ENCODE results near the gene C6orf15.

DNA sequence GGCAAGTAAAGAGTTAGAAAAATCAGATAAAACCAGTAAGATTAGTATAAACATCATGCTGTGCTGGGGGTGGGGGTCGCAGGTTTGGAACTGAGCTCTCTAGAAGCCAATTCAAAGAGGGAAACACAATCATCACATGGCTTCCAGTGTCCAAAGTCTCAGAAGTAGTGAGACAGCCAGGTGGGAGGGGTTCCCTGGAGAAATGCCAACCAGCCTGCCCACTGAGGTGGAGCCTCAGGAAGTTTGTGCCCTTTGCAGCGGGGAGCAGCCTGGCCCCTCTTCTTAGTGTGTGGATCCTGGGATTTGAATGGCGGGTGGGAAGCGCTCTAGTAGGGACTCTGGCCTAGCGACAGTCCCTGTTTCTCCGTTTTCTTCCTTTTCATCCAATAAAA, 21.4 kb downstream of the C6orf15 start:
- TF ChIP-seq, protein P1, sequence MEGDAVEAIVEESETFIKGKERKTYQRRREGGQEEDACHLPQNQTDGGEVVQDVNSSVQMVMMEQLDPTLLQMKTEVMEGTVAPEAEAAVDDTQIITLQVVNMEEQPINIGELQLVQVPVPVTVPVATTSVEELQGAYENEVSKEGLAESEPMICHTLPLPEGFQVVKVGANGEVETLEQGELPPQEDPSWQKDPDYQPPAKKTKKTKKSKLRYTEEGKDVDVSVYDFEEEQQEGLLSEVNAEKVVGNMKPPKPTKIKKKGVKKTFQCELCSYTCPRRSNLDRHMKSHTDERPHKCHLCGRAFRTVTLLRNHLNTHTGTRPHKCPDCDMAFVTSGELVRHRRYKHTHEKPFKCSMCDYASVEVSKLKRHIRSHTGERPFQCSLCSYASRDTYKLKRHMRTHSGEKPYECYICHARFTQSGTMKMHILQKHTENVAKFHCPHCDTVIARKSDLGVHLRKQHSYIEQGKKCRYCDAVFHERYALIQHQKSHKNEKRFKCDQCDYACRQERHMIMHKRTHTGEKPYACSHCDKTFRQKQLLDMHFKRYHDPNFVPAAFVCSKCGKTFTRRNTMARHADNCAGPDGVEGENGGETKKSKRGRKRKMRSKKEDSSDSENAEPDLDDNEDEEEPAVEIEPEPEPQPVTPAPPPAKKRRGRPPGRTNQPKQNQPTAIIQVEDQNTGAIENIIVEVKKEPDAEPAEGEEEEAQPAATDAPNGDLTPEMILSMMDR (IDR thresholded peaks at IDR 0.05 in 2 of 3, conservative IDR thresholded peaks at IDR 0.05 in 1 of 3; ENCODE audit: borderline replicate concordance in 1 of 3, insufficient read depth in 1 of 3, low read depth in 2 of 3, low read length in 2 of 3), result no peak
- TF ChIP-seq ZNF274 (IDR thresholded peaks at IDR 0.05; ENCODE audit: low read depth, low read length), result no peak
- no peak for TF ChIP-seq RAD21 (IDR thresholded peaks at IDR 0.05; ENCODE audit: low read depth)
- TF ChIP-seq EZH2phosphoT487 (IDR thresholded peaks at IDR 0.05; ENCODE audit: borderline replicate concordance), result no peak
- no peak for TF ChIP-seq POLR2A (IDR thresholded peaks at IDR 0.05; ENCODE audit: borderline replicate concordance, extremely low read depth, insufficient read depth, insufficient read length)
